G401 (cell line): ENCODE results near the gene NUTM2B. TPM values are rescaled to one million over a fixed set of nuclear protein-coding genes. Genes with fewer than 3 reads are reported as not detected.
"Not testable (repeated sequence)": the region's sequence is repeated elsewhere in the genome, so short reads cannot be mapped to it uniquely, and the experiment has no call there.

ENCODE experiments used
- DNase-seq: peaks from one replicate; pipeline ENCODE4 v3.0.0-alpha.2; 2015; ENCODE audit warnings: low spot score
- in situ Hi-C: cut with HindIII; loops from 2 replicates; pipeline ENCODE4 v1.10.0; 2016; ENCODE audit warnings: low sequenced_read_pairs, mixed read lengths
- total RNA-seq: library from RNA; depleted of rRNA; stranded (reverse); fragments of >200 nt; shearing (Covaris generic); gene quantifications from 2 replicates; pipeline ENCODE4 v1.2.3, GENCODE V29; 2014; rRNA removed

Gene NUTM2B
- total RNA-seq, 1 experiment from 2014 or later, result 0.61 TPM

DNA sequence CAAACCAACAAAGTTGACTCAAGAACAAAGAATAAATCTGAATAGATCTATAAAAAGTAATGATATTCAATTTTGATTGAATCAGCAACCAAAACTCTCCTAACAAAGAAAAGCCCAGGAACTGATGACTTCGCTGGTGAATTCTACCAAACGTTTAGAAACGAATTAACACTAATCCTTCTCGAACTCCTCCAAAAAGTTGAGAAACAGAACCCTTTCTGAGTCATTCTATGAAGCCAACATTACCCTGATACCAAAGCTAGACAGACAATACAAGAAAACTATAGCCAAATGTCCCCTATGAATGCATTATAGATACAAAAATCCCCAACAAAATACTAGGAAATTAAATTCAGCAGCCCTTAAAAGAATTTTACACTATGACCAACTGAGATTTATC, 17.0 kb downstream of the NUTM2B start:
- in situ Hi-C loops, DNase-seq: not testable (repeated sequence)

DNA sequence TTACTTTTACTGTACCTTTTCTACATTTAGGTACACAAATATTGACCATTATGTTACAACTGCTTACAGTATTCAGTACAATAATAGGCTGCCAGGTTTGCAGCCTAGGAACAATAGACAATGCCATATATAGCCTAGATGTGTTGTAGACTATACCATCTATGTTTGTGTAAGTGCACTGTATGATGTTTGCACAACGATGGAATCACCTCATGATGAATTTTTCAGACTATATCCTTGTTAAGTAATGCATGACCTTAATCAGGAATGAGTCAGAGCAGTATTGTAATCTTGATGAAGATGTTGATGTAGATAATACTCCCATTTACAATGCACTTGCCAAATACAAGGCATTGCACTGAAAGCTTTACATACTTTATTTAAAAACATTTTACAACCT, 23.6 kb downstream of the NUTM2B start:
- in situ Hi-C loops, DNase-seq: not testable (repeated sequence)

DNA sequence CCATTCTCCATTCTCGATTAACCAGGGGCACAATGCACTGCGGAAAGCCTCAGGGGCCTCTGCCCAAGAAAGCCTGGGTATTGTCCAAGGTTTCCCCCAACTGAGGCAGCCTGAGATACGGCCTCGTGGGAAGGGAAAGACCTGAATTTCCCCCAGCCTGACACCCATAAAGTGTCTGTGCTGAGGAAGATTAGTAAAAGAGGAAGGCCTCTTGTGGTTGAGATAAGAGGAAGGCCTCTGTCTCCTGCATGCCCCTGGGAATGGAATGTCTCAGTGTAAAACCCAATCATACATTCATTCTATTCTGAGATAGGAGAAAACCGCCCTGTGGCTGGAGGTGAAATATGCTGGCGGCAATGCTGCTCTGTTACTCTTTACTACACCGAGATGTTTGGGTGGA, 41.8 kb downstream of the NUTM2B start:
- DNase-seq, in situ Hi-C loops: not testable (repeated sequence)

DNA sequence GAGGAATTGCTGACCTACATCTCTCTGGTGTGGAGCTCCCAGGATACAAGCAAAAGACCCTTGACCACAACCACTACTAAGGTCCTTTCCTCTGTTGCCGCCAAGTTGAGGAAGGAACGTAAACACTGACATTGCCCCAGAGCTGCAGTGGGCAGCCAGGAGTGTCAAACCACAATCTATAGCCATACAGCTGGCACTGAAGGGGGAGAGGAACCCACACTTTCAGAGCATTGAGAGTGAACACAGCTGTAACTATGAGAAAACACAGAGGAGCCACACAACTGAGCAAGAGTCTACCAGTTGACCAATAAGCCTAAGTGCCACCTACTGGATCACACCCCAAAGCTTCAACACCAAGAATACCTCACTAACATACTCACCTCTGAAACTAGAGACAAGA, 45.5 kb downstream of the NUTM2B start:
- DNase-seq, in situ Hi-C loops: not testable (repeated sequence)

DNA sequence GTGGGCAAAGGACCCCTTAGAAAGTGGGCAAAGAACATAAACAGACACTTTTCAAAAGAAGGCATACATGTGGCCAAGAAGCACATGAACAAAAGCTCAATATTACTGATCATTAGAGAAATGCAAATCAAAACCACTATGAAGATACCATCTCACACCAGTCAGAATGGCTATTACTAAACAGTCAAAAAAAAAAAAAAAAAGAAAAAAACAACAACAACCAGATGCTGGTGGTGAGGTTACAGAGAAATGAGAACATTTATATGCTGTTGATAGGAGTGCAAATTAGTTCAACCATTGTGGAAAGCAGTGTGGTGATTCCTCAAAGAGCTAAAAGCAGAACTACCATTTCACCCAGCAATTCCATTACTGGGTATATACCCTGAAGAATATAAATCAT, 50.6 kb downstream of the NUTM2B start:
- DNase-seq, in situ Hi-C loops: not testable (repeated sequence)

DNA sequence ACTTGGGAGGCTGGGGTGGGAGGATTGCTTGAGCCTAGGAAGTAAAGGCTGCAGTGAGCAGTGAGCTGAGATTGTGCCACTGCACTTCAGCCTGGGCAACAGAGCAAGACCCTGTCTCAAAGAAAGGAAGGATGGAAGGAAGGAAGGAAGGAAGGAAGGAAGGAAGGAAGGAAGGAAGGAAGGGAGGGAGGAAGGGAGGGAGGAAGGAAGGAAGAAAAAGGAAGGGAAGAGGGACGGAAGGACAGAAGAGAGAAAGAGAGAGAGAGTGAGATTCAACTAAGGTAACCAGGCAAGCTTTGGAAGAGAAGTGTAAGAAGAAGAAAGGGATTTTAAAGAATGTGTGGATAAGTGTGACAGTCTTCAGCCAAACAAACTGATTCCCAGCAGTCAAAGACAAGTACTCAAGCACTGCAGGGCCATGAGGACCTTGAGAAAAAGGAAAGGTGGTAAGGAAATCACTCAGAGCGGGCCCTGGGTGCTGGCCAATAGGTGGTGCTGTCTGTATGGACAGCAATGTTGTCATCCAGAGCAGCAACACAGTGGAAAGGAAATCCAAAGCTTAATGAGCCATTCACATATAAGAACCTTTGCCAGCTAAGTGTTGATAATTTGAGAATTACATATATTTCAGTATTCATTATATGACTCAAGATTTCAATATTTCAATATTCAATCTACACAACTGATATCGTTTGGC, 55.4 kb downstream of the NUTM2B start:
- in situ Hi-C loops, result not testable (repeated sequence)
- DNase-seq, result peak; percentile 3

Other genes starting within 250 kb of the NUTM2B start
- gene EIF5AL1, start 190.7 kb upstream of the NUTM2B start, total RNA-seq, result 1.6 and 1.7 TPM in 2 replicates
- not detected in 2 replicates for gene SFTPA2, start 142.8 kb upstream of the NUTM2B start, total RNA-seq
- not detected in 2 replicates for gene SFTPA1, start 92.3 kb upstream of the NUTM2B start, total RNA-seq
- not detected in 2 replicates for gene NUTM2E, start 123.5 kb downstream of the NUTM2B start, total RNA-seq
- not detected in 2 replicates for gene SFTPD, start 245.9 kb downstream of the NUTM2B start, total RNA-seq